AG09319 (cell line): ENCODE measurements around the gene PNMA6A.
A peak's percentile ranks its signal among the peaks of the same experiment; 100 is the strongest.
"Not testable (repeated sequence)": the region's sequence is repeated elsewhere in the genome, so short reads cannot be mapped to it uniquely, and the experiment has no call there.

Source experiments
- DNase-seq: peaks from one replicate; pipeline ENCODE4 v3.0.0-alpha.2; 2010; ENCODE audit warnings: low read depth; ENCODE audit errors: extremely low read depth
- CTCF ChIP-seq: IDR thresholded peaks from 2 replicates; pipeline ENCODE4 v1.5.1; 2011; ENCODE audit warnings: low read depth, mild to moderate bottlenecking, inconsistent platforms, low read length, moderate library complexity

The PNMA6A gene

GRCh38 chrX:153071909-153072583, at the start of gene PNMA6A:
PNMA6A (plus strand) TSS chrX:153072454; CDS start chrX:153073063, 609 bp downstream.
- DNase-seq, result not testable (repeated sequence)

GRCh38 chrX:153026501-153026900, 45.8 kb upstream of the PNMA6A start:
- not testable (repeated sequence) for DNase-seq

- not testable (repeated sequence) for DNase-seq
Observed at GRCh38 chrX:153028487-153028886, 43.8 kb upstream of the PNMA6A start.

- DNase-seq, result no peak
- TF ChIP-seq CTCF, result no peak
Observed at GRCh38 chrX:153029162-153029561, 43.1 kb upstream of the PNMA6A start.

- DNase-seq, result no peak
- no peak for TF ChIP-seq CTCF
Observed at GRCh38 chrX:153029875-153030274, 42.4 kb upstream of the PNMA6A start.

GRCh38 chrX:153030801-153031200, 41.5 kb upstream of the PNMA6A start:
- no peak for TF ChIP-seq CTCF

GRCh38 chrX:153032397-153033118, 39.7 kb upstream of the PNMA6A start:
- peak; percentile 68 for TF ChIP-seq CTCF
- no peak for DNase-seq

More at GRCh38 chrX:153030801-153031200, 41.5 kb upstream of the PNMA6A start:
- DNase-seq, result no peak

GRCh38 chrX:153049093-153049492, 23.2 kb upstream of the PNMA6A start:
- DNase-seq, result no peak
- TF ChIP-seq CTCF, result no peak

GRCh38 chrX:153052534-153052933, 19.7 kb upstream of the PNMA6A start:
- no peak for DNase-seq
- TF ChIP-seq CTCF, result no peak
